GM19468 (cell line): ENCODE data around the gene CERT1.

Source experiments
- ATAC-seq: cut with Tn5 transposase; IDR thresholded peaks from one replicate; pipeline ENCODE4 v1.9.1; 2021; ENCODE audit warnings: mild to moderate bottlenecking, moderate library complexity, moderate number of reproducible peaks; ENCODE audit not compliant: unreplicated experiment; ENCODE audit errors: extremely low read depth

Gene CERT1

GRCh38 chr5:75482482-75482881 lies 28.9 kb downstream of the CERT1 start:
- ATAC-seq, result no peak

DNA sequence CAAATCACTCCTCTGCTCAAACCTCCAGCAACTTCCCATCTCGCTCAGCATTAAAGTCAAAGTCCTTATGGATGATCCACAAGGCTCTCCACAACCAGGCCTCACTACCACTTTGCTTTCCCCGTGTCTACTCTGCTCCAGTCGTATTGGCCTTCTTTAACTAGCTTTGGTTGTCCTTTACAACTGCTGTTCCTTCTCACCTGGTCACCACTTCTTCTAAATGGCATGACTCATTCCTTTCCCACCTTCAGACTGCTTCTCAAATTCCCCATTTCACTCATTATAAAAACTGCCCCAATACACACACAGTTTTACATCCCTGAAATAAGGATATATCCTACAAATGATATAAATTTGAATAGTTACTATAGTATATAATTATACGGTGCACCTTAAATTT lies 30.4 kb downstream of the CERT1 start:
- ATAC-seq, result no peak

- no peak for ATAC-seq
Observed at GRCh38 chr5:75475364-75475763, 36.1 kb downstream of the CERT1 start.

DNA sequence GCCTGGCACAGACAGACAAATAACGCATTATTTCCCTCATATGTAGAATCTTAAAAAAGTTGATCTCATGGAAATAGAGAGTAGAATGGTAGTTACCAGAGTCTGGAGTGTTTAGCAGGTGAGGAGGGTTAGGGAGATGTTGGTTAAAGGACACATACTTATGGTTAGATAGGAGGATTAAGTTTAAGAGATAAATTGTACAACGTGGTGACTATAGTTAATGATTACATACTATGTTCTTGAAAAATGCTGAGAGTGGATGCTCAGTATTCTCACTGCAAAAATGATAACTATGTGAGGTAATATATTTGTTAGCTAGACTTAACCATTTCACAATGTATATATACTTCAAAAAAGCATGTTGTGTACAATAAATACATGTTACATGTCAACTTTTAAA lies 38.0 kb downstream of the CERT1 start:
- ATAC-seq, result no peak

- no peak for ATAC-seq
Observed at GRCh38 chr5:75472973-75473372, 38.5 kb downstream of the CERT1 start.

- no peak for ATAC-seq
Observed at GRCh38 chr5:75471193-75471592, 40.2 kb downstream of the CERT1 start.

- ATAC-seq, result no peak
Observed at GRCh38 chr5:75469017-75469416, 42.4 kb downstream of the CERT1 start.

GRCh38 chr5:75468593-75468992 lies 42.8 kb downstream of the CERT1 start:
- ATAC-seq, result no peak

DNA sequence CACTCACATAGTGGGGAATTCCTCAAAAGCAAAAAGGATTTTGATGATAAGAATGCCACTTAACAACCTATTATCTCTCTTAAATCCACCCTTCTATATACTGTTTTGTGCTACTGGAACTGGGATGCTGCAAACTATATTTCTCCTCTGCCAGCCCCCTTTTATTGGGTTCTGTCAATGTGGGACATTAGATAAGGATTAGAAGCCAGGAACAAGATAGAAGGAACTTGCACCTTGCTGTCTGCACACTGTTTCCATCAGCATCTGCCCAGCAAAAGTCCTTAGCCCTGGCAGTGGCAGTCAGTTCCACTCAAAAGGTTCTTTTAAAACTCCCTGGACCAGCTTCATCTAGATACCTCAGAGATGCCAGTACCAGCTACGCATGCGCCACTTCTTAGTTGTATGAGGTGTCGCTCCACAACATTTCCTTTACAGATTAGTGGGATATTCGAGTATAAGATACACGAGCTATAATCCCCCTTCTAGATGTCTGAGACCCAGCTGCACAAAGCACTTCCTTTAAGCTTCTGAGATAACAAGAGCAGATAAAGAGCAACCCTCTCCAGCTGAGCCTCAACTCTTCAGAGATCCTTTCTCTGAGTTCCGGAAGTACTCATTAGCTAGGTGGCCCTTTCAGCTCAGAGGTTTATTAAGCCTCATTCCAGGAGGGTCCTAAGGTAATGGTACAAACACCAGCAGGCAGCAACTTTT lies 45.3 kb downstream of the CERT1 start:
- no peak for ATAC-seq

DNA sequence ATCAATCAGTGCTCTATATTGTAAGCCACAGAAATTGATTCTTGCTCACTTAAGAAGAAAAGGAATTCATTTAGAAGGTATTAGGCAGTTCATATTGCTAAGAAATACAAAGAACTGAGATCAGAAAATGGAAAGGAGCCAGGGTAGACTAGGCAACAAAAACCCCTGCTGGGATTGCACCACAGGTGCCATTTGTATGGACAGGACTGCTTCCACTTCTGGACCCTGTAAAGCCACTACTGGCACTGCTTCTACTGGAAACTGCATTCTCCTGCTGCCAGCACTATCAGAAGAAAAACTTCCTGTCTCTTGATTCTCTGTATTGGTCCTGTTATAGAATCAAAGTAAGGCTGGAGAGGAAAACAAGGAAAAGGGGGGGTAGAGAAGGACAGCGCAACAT lies 45.9 kb downstream of the CERT1 start:
- ATAC-seq, result no peak

DNA sequence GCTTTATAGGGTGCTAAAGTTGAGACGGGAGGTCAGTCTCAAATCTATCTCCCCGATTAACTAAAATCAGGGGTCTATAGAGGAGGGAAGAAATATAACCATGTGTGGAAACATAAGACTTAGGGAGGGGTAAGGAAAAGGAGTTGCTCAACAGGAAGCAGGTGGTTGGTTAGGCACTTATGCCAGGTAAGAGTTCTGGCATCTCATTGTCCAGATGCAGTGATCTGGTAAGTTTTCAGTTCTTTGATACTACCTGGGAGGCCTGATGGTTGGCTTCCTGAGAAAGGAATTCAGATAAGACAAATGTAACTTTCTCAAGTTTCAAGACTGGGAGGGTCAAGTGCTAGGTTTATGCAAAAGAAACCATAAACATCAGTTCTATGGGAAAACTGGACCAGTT lies 47.7 kb downstream of the CERT1 start:
- ATAC-seq, result no peak

- ATAC-seq, result no peak
Observed at GRCh38 chr5:75461679-75462078, 49.8 kb downstream of the CERT1 start.

DNA sequence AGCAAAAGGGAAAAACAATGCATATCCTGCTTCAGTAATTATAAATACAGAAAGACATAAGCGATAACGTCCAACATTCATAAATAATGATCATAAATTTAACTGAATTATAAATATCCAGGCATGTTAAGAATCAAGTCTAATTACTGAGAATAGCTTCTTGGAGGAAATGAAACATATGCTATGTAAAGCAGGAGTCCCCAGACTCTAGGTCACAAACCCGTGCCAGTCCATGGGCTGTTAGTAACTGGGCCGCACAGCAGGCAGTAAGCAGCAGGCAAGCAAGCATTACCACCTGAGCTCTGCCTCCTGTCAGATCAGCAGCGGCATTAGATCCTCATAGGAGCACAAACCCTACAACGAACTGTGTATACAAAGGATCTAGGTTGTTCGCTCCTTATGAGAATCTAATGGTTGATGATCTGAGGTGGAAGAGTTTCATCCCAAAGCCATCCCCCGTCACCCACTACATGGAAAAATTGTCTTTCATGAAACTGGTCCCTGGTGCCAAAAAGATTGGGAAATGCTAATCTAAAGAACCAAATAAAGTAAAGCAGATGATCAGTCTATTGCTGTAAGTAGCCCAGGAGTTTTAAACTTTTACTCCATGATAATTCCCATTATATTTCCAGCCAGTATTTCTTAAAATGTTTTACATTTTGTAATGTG lies 50.4 kb downstream of the CERT1 start:
- peak; percentile 70 for ATAC-seq

GRCh38 chr5:75460532-75460931 lies 50.9 kb downstream of the CERT1 start:
- no peak for ATAC-seq

GRCh38 chr5:75457691-75458090 lies 53.7 kb downstream of the CERT1 start:
- ATAC-seq, result no peak

DNA sequence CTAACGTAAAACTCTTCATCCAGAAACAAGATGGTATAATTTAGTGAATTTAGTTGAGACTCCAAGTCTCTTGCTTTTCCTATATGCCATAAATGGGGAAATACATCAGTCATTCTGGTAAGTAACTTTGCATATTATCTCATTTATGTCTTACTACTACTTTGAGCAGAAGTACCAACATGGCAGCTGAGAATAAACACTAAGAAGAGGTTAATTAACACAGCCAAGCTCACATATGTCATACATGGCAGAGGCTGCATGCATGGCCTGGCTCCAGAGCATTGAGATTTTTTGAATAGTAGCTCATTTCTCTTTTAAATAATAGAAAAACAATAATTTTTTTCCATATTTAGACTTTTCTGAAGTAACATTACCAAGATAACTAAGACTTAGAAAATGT lies 54.3 kb downstream of the CERT1 start:
- no peak for ATAC-seq

GRCh38 chr5:75450069-75450468 lies 61.4 kb downstream of the CERT1 start:
- ATAC-seq, result no peak

DNA sequence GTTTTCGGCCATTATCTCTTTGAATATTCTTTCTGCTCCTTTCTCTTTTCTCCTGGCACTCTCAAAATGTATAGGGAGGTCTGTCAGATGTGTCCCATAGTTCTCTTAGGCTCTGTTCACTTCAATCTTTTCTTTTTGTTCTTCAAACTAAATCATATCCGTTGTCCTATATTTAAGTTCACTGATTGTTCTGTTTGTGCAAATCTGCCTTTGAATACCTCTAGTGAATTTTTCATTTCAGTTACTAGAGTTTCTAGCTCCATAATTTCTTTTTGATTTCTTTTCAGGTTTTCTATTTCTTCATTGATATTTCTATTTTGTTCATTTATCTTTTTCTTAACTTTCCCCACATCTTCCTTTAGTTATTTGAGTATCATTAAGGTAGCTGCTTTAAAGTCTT lies 65.4 kb downstream of the CERT1 start:
- no peak for ATAC-seq

- no peak for ATAC-seq
Observed at GRCh38 chr5:75441560-75441959, 69.9 kb downstream of the CERT1 start.

DNA sequence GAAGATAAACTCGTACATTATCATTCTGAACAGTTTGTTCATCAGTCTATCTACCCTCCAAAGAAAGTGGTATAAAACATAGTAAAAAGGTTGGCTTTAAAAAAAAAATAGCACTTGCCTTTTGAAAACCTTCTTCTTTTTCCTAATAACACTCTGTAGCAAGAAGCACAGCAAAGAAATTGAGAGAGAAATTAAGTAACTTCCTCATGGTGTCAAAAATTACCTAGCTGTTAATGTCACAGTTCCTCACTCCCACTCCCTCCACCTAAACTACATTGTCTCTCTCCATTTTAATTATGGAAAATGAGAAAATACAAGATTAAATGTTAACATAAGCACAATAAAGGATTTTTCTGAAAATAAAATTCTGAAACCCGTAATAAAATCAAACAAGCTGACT lies 72.2 kb downstream of the CERT1 start:
- ATAC-seq, result no peak

GRCh38 chr5:75438722-75439121 lies 72.7 kb downstream of the CERT1 start:
- ATAC-seq, result no peak

DNA sequence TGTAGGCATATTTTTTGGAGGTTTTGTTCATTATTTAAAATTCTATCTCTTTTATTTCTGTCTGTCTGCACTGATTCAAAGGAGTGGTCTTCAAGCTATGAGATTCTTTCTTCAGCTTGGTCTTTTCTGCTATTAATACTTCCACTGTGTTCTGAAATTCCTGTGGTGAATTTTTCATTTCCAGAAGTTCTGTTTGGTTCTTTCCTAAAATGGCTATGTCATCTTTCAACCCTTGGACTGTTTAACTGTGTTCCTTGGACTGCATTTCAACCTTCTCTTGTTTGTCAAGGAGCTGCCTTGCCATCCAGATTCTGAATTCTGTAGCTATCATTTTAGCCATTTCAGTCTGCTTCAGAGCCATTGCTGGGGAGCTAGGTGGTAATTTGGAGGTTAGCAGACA lies 76.3 kb downstream of the CERT1 start:
- no peak for ATAC-seq
